Smooth muscle cell (in vitro differentiated cells): ENCODE measurements around the gene VIPAS39. TPM values are rescaled to one million over a fixed set of nuclear protein-coding genes. Genes with fewer than 3 reads are reported as not detected.

Experiments
- DNase-seq: peaks from one replicate; lab custom pipeline; 2025; ENCODE audit not compliant: unreplicated experiment; lab: John Stamatoyannopoulos, UW
- H2AFZ ChIP-seq: fragments of 200-600 bp; sonication (generic); 2 replicates; pipeline ENCODE4 v1.6.0; 2016; ENCODE audit warnings: antibody characterized with exemption, low read depth, mild to moderate bottlenecking
- H3F3A ChIP-seq: fragments of 200-600 bp; sonication (generic); 2 replicates; pipeline ENCODE4 v1.6.0; 2017; ENCODE audit warnings: antibody characterized with exemption, low read depth
- H3K27ac ChIP-seq: fragments of 200-600 bp; sonication (generic); 2 replicates; pipeline ENCODE4 v1.5.1; 2016; ENCODE audit warnings: low read depth, mild to moderate bottlenecking
- H3K27me3 ChIP-seq: fragments of 200-600 bp; sonication (generic); 2 replicates; pipeline ENCODE4 v1.6.1; 2016; ENCODE audit warnings: low read depth, mild to moderate bottlenecking
- H3K36me3 ChIP-seq: fragments of 200-600 bp; sonication (generic); 2 replicates; pipeline ENCODE4 v1.5.1; 2016; ENCODE audit warnings: low read depth
- H3K4me1 ChIP-seq: fragments of 200-600 bp; sonication (generic); 2 replicates; pipeline ENCODE4 v1.5.1; 2016; ENCODE audit warnings: low read depth
- H3K4me2 ChIP-seq: fragments of 200-600 bp; sonication (generic); 2 replicates; pipeline ENCODE4 v1.6.0; 2016; ENCODE audit warnings: mild to moderate bottlenecking
- H3K4me3 ChIP-seq: fragments of 200-600 bp; sonication (generic); 2 replicates; pipeline ENCODE4 v1.5.1; 2016; ENCODE audit warnings: mild to moderate bottlenecking
- H3K79me2 ChIP-seq: fragments of 200-600 bp; sonication (generic); 2 replicates; pipeline ENCODE4 v1.6.0; 2016; ENCODE audit warnings: low read depth, mild to moderate bottlenecking
- H3K9ac ChIP-seq: fragments of 200-600 bp; sonication (generic); 2 replicates; pipeline ENCODE4 v1.6.0; 2016; ENCODE audit warnings: low read depth
- H3K9me3 ChIP-seq: fragments of 200-600 bp; sonication (generic); replicated peaks from 2 replicates; pipeline ENCODE4 v1.5.1; 2016; ENCODE audit warnings: low read depth
- H4K20me1 ChIP-seq: fragments of 200-600 bp; sonication (generic); 2 replicates; pipeline ENCODE4 v1.6.0; 2016; ENCODE audit warnings: low read depth
- CTCF ChIP-seq: fragments of 200-600 bp; sonication (generic); IDR thresholded peaks from 2 replicates; pipeline ENCODE4 v1.5.1; 2017; ENCODE audit warnings: borderline replicate concordance, mild to moderate bottlenecking, antibody characterized with exemption; ENCODE audit not compliant: insufficient read depth, poor library complexity, severe bottlenecking
- WGBS: methylation state at CpG from one replicate; pipeline ENCODE4 v1.1.7; 2016; ENCODE audit warnings: low lambda C conversion rate; 5-methylcytosine and 5-hydroxymethylcytosine counted together
- polyA plus RNA-seq: library from polyadenylated mRNA; unstranded; fragments of >200 nt; fragmentation: Nextera tagmentation; extraction: Ambion mirVana; gene quantifications from 2 replicates; pipeline ENCODE4 v1.2.1, GENCODE V29; 2016
- total RNA-seq: library from RNA; depleted of rRNA; stranded (reverse); fragments of >200 nt; gene quantifications from 2 replicates; pipeline ENCODE4 v1.2.3, GENCODE V29; 2014

VIPAS39 gene
- total and polyA plus RNA-seq, 2 experiments from 2014 or later: 12.3 to 55.5 TPM

DNA sequence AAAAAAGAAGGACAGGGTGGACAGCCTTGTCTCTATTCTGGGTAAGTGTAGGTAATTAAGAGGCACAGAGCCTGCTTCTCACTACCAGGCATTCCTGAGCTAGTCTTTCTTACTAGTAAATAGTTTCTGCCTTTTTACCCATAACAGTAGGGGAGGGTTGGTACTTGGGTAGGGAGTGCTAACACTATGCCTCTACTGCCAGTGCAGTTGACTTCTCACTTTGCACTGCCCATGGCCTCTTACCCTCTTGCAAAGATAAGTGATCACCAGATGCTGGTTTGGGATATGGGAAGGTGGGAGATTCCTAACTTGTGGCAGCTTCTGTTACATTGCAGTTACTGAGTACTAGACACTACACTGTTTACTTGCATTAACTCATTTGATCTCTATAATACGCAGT is 12.1 kb upstream of the VIPAS39 start:
- H3K4me3 ChIP-seq: no peak overlapping the region
- H3K9ac ChIP-seq: no peak overlapping the region
- no peak for DNase-seq
- H3K4me1 ChIP-seq: no peaks in the 10 kb centered on the region
- H3K79me2 ChIP-seq: no peaks in the 10 kb centered on the region
- 87% methylated on average over 1 of the region's 1 CpG for WGBS
- H3F3A ChIP-seq: no peaks in the 10 kb centered on the region
- no peaks in the 10 kb centered on the region for H3K9me3 ChIP-seq
- H3K36me3 ChIP-seq: peaks cover 15% of the 10 kb centered on the region
- H2AFZ ChIP-seq: no peak overlapping the region
- H3K27me3 ChIP-seq: no peaks in the 10 kb centered on the region
- H3K4me2 ChIP-seq: no peak overlapping the region
- H4K20me1 ChIP-seq: no peaks in the 10 kb centered on the region
- no peak for TF ChIP-seq CTCF
- no peak overlapping the region for H3K27ac ChIP-seq

DNA sequence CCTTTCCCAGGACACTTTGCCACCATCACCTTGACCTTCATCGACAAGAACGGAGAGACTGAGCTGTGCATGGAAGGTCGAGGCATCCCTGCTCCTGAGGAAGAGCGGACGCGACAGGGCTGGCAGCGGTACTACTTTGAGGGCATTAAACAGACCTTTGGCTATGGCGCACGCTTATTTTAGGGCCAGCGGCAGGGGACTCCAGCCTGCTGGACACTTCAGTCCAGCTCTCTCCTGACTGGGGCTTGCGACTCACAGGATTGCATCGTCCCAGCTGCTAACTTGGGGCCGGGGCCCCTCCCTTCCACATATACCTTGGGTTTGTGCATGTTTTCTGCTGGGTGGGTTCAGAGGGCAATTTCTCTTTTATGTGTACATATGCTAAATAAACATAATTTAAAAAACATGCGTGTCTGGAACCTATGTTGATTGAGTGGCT is 11.7 kb upstream of the VIPAS39 start:
- Histone ChIP-seq H3K27ac (no peak overlapping the region), H3K4me1 (no peaks in the 10 kb centered on the region), H3K27me3 (no peaks in the 10 kb centered on the region), H3K4me3 (no peak overlapping the region), H3K36me3 (peaks cover 15% of the 10 kb centered on the region), H3K9me3 (no peaks in the 10 kb centered on the region), H3K4me2 (no peak overlapping the region), H4K20me1 (no peaks in the 10 kb centered on the region), H2AFZ (no peak overlapping the region), H3K79me2 (no peaks in the 10 kb centered on the region), H3K9ac (no peak overlapping the region), H3F3A (no peaks in the 10 kb centered on the region)
- 92% methylated on average over 14 of the region's 14 CpGs for WGBS
- DNase-seq: no peak
- no peak for TF ChIP-seq CTCF

GRCh38 chr14:77467801-77468200 is 10.4 kb upstream of the VIPAS39 start:
- peaks cover 21% of the 10 kb centered on the region for H3K36me3 ChIP-seq

More at GRCh38 chr14:77467801-77468200, 10.4 kb upstream of the VIPAS39 start:
- Histone ChIP-seq H3K4me1 (no peaks in the 10 kb centered on the region), H3K27ac (no peak overlapping the region), H4K20me1 (no peaks in the 10 kb centered on the region), H3K9me3 (no peaks in the 10 kb centered on the region), H3K9ac (no peak overlapping the region), H3K27me3 (no peaks in the 10 kb centered on the region), H3K4me3 (no peak overlapping the region), H2AFZ (no peak overlapping the region), H3F3A (no peaks in the 10 kb centered on the region), H3K4me2 (no peak overlapping the region), H3K79me2 (no peaks in the 10 kb centered on the region)
- DNase-seq: no peak
- no peak for TF ChIP-seq CTCF
- 97% methylated on average over 5 of the region's 5 CpGs for WGBS
